Renal cortex interstitium (tissue), 11 donors: ENCODE results near the gene FGF16. TPM values are rescaled to one million over a fixed set of nuclear protein-coding genes. Genes with fewer than 3 reads are reported as not detected.
A peak's percentile ranks its signal among the peaks of the same experiment; 100 is the strongest.
"Not testable (repeated sequence)": the region's sequence is repeated elsewhere in the genome, so short reads cannot be mapped to it uniquely, and the experiment has no call there.

Experiments
- DNase-seq, 11 donors: peaks; one replicate each; pipeline ENCODE4 v3.0.0-alpha.2; 2013; ENCODE audit warnings: low read depth in 9 of 11, low spot score in 4 of 11; ENCODE audit errors: extremely low read depth in 1 of 11
- polyA plus RNA-seq, 3 donors: library from polyadenylated mRNA; unstranded; fragments of 120-200 nt; gene quantifications; one replicate each; pipeline ENCODE4 v1.2.1, GENCODE V29; 2013; ENCODE audit not compliant: insufficient read length in 3 of 3

The FGF16 gene
- polyA plus RNA-seq, 3 donors, result 0.22 TPM; not detected in 2

- no peak for DNase-seq
Measured at GRCh38 chrX:77442728-77443127, 4.5 kb upstream of the FGF16 start.

- DNase-seq, result no peak
Measured at GRCh38 chrX:77444075-77444474, 3.1 kb upstream of the FGF16 start.

- DNase-seq, result no peak
Measured at GRCh38 chrX:77444545-77444944, 2.6 kb upstream of the FGF16 start.

- no peak for DNase-seq
Measured at GRCh38 chrX:77446029-77446585, 1.1 kb upstream of the FGF16 start.

GRCh38 chrX:77447653-77448569 is 722 bp downstream of the FGF16 start:
- no peak for DNase-seq

- DNase-seq, result no peak
Measured at GRCh38 chrX:77450415-77450814, 3.2 kb downstream of the FGF16 start.

GRCh38 chrX:77450996-77451395 is 3.8 kb downstream of the FGF16 start:
- DNase-seq, result no peak

- no peak for DNase-seq
Measured at GRCh38 chrX:77453190-77453589, 6.0 kb downstream of the FGF16 start.

- no peak for DNase-seq
Measured at GRCh38 chrX:77455437-77455836, 8.2 kb downstream of the FGF16 start.

- DNase-seq, result no peak
Measured at GRCh38 chrX:77484045-77484444, 36.9 kb downstream of the FGF16 start.

GRCh38 chrX:77493677-77494553 is 46.7 kb downstream of the FGF16 start:
- DNase-seq, result peak in 4 of 11 donors; percentile 4 to 15 (median 11)

- DNase-seq, result not testable (repeated sequence)
Measured at GRCh38 chrX:77500164-77500563, 53.0 kb downstream of the FGF16 start.

GRCh38 chrX:77502951-77503525 is 55.8 kb downstream of the FGF16 start:
- no peak for DNase-seq

- DNase-seq, result no peak
Measured at GRCh38 chrX:77505227-77505626, 58.0 kb downstream of the FGF16 start.
